ENCODE data around the gene GLG1.
A peak's percentile ranks its signal among the peaks of the same experiment; 100 is the strongest.
"Not testable (repeated sequence)": the region's sequence is repeated elsewhere in the genome, so short reads cannot be mapped to it uniquely, and the experiment has no call there.

GLG1 gene

DNA sequence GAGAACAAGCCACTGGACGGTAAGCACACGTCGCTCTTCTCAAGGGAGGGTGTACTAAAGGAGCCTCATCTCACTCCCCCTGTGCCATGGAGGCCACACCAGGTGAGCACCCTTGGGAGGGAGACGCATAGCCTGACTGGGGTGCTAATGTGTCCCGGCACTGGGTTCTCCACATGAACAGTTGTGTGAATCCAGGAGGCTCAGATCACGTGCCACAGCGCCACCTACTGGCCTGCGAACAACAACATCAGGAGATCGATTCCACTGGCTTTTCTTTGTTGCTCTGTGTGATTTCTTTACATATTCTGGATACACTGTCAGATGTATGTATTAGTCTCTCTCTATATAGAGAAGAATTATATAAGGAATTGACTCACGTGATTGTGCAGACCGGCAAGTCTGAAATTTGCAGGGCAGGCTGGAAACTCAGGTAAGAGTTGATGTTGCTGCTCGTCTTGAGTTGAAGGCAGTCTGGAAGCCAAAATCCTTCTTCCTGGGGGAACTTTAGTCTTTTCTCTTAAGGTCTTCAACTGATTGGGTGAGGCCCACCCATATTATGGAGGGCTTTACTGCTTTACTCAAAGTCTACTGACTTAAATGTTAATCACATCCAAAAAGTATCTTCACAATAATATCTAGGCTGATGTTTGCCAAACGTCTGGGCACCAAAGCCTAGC is 176.7 kb downstream of the GLG1 start:
- peak; percentile 27 for DNase-seq

DNA sequence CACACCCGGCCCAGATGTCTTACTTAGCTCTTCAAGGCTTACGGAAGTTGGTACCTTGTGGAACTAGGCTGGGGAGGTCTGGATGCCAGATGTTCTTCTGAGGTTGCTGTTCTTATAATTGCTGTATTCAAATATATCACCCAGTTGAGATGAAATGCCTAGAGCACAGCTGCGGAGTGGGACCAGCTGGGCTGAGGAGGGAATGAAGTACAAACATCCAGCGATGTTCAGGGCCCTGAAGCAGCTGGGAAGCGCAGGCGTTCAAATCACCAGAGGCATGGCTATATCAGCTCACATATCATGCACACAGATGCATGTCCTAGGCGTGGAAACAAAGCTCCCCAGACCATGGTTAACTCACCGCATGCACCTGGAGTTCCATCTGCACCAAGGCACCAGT is 178.4 kb downstream of the GLG1 start:
- not testable (repeated sequence) for DNase-seq

DNA sequence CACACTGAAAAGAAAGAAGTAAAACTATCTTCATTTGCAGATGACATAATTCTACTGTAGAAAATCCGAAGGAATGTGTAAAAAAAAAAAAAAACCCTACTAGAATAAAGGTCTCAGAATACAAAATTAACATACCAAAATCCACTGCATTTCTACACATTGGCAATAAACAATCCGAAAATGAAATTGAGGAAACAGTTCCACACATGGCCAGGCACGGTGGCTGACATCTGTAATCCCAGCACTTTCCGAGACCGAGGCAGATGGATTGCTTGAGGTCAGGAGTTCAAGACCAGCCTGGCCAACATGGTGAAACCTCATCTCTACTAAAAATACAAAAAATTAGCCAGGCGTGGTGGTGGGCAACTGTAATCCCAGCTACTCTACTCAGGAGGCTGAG is 181.2 kb downstream of the GLG1 start:
- DNase-seq, result not testable (repeated sequence)

DNA sequence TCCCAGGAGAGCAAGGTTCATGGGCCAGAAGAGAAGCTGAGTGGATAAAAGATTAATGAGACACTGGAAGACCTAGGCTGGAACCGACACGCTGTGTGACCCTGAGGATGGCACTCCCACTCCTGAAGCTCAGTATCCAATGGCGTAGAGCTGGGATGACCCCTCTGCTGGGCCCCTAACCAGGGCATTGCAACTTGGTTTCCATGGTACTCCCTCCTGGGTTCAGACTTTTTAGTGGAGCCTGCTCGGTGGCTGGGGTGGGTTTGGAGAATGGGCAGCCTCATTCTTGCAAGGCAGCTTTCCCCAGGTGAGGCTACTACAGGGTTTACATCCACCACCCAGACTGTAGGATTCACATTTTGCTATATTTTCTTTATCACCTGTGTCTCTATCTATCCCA is 183.2 kb downstream of the GLG1 start:
- not testable (repeated sequence) for DNase-seq

DNA sequence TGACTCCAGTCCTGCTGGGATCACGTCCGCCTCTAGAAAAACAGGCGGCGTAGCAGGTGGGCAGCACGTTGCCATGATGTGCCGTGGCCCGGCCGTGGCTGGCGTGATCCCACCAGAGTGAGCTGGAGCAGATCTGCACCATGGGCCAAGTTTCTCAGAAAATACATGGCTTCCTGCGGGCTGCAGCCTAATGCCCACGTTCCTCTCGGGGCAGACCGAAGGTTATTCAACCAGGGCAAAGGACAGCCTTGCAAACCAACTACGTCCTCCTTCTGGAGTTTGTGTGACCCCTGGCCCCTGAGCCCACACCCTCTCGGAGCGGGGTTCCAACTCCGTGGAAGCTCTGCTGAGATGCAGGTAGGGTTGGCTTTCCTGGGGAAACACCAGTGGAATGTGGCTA is 184.8 kb downstream of the GLG1 start:
- DNase-seq, result not testable (repeated sequence)

DNA sequence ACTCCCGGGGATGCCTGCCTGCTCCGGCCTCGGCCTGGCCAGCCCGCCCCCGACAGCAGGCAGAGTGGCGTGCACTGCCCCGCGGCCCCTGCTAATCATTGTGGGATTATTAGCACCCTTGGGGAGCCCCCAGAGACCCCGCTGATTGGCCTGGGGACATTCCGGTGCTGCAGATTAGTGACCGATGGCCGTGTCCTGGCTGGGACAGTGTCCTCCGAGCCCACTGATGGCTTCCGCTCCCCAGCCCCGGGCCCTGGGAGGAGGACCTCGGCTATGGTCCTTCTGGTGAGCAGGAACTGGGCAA is 185.5 kb downstream of the GLG1 start:
- DNase-seq, result not testable (repeated sequence)

DNA sequence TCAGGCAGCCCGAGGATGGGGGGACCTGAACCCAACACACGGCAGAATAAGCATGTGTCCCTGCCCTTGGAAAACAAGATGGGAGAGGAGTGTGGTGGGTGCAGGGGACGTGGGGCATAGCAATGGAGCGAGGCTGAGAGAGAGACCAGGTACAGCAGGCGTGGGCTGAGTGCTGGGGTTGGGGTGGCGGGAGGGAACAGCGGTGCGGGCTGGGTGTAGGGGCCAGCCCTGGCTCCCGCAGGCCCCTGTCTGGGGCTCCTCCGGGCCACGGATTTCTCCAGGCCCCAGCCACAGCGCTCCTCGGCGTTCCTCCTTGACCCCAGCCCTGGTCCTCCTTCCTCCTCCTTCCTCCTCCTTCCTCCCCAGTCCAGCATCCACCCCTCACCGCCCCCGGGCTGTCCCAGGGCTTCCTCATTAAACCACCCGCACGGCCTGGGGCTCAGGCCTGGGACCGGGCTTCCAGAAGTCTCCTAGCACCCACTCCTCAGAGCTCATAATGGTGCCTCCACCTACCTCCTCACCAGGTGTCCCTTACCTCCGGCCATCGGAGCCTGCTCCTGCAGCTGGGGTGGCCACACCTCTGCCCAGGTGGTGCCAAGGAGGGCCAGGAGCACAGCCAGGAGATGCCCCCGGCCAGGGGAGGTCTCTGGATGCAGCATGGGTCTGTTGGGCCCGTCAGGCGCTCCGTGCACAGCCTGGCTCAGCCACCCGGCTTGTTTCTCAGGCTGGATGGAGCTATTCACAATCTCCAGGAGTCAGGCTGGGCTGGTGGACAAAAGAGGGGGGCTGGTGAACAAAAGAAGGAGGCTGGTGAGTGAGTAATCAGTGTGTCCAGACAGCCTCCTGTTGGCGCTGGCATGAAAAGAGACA is 186.1 kb downstream of the GLG1 start, which contains the start of gene CLEC18B:
Gene CLEC18B (minus strand): TSS at position 867 of the 870 bp plus-strand sequence. CDS start 208 bp downstream, at position 659.
- DNase-seq, result not testable (repeated sequence)

DNA sequence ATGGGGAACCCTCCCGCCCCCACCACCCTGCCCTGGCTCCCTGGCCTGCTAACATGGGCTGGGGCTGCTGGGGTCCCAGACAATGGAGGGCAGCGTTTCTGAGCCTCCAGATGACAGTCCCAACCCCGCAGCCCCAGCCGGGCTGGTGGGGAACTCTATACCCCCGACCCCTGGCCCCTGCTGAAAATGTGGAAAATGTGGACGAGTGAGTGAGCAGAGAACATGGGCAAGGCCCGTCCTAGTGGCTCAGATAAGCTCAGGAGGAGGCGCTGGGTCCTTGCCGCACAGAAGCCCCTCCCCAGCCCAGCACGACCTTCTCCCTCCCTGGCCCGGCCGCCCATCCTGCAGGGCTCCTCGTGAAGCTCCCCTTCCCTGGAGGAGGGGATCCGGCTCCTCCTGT is 187.1 kb downstream of the GLG1 start:
- not testable (repeated sequence) for DNase-seq

DNA sequence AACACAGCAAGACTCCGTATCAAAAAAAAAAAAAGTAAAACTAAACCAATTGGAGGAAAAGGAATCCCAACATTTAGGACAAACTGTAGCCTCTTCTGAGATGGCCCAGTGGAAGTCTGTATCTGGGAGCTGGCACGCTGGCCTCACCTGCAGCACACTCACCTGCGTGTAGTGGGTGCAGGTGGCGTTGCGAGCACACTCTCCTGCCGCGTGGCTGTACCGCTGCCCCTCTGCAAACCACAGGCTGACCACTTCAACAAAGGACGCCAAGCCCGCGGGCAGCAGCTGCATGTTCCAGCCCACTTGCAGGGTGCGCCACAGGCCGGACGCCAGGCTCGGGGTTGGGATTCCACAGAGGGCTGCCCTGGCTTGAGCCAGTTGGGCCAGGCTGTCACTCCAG is 189.0 kb downstream of the GLG1 start:
- DNase-seq, result not testable (repeated sequence)

DNA sequence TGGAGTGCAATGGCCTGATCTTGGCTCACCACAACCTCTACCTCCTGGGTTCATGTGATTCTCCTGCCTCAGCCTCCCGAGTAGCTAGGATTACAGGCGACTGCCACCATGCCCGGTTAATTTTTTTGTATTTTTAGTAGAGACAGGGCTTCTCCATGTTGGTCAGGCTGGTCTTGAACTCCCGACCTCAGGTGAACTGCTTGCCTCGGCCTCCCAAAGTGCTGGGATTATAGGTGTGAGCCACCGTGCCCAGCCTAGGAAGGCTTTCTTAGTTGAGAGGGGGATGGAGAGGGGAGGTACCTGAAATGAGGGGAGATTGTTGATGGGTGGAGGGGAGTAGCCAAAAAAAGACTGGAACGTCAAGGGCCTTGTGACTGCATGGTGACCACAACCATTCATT is 193.0 kb downstream of the GLG1 start:
- not testable (repeated sequence) for DNase-seq

DNA sequence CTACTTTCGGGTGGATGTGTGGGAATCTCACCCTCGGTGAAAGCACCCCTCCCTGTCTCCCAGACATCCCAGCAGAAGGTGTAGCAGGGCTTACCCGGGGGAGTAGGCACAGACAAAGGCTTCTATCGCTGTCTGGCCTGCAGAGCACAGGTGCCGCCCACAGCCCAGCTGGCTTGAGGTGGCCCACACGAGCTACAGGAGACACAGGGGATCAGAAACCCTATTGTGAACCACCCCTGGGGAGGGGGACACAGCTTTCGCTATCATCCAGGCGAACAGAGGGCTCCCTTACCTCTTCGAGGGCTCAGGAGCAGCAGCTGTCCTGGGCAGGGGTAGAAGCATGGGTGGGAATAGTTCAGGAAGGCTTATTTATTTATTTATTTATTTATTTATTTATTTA is 193.4 kb downstream of the GLG1 start:
- DNase-seq, result not testable (repeated sequence)

DNA sequence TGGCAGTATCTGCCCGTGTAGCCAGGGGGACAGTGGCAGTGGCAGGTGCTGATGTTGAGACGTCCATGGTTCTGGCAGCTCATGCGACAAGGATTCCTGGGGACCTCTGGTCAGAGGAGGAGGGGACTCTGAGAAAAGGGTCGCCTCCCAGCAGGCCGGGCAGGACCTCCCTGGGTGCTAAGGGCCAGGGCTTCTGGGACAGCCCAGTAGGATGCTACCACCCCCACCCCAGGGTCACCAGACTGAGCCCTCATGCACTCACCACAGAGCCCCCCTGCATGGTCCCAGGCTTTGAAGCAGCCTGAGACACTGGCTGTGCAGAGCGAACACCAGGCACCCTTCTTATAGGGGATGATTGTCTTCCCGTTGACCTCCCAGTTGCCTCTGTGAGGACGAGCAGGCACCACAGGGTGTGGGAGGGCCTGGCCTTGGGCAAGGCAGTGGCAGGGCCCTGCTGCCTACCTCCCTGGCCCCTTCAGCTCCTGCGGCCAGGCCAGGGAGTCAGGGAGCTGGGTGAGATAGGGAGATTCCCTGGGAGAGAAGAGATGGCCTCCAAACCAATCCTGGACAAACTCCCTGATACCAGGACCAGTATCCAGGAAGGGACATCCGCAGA is 194.0 kb downstream of the GLG1 start:
- not testable (repeated sequence) for DNase-seq

DNA sequence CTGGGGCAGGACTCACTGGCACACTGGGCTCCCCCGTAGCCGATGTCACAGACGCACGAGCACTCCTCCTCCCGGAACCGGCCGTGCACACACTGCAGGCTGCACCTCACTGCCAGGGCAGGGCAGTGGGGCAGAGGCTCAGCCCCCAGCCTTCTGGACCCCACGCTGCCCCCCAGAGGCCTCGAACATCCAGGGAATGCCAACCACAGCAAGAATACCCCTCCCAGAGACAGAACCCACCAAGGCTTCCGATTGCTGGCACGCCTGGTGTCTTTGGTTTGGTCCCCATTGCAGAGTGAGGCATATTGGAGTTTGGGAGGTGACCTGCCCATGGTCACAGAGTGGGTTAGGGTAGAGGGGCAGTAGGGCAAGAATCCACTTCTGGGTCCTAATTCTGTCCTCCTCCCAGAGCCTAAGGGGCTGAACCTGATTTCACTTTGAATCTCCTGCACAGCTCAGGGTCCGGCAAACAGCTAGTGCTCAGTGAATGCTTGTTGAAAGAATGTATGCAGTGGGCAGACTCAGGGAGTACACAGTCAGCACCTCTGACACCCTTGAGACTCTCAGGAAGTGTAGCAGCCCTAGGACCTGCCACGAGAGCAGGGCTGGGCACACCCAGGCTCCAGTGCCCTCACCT is 194.7 kb downstream of the GLG1 start:
- not testable (repeated sequence) for DNase-seq

DNA sequence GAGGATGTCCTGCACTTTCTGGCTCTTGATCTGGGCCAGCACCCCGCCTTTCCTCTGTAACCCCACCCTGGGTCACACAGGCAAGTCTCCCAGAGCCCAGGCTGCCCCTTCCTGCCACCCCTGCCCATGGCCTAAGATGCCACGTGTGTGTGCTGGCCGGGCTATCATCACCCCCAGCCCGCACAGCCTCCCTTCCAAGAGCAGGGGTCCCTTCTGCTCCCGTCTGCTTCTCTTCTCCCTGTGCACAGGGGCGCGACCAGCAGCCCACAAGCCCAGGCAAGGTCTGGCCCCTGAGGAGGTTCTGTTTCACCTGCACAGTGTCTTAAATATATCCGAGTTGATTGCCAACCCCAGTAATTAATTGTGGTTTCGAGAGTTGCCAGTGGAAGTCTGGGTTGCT is 195.9 kb downstream of the GLG1 start:
- DNase-seq, result not testable (repeated sequence)

DNA sequence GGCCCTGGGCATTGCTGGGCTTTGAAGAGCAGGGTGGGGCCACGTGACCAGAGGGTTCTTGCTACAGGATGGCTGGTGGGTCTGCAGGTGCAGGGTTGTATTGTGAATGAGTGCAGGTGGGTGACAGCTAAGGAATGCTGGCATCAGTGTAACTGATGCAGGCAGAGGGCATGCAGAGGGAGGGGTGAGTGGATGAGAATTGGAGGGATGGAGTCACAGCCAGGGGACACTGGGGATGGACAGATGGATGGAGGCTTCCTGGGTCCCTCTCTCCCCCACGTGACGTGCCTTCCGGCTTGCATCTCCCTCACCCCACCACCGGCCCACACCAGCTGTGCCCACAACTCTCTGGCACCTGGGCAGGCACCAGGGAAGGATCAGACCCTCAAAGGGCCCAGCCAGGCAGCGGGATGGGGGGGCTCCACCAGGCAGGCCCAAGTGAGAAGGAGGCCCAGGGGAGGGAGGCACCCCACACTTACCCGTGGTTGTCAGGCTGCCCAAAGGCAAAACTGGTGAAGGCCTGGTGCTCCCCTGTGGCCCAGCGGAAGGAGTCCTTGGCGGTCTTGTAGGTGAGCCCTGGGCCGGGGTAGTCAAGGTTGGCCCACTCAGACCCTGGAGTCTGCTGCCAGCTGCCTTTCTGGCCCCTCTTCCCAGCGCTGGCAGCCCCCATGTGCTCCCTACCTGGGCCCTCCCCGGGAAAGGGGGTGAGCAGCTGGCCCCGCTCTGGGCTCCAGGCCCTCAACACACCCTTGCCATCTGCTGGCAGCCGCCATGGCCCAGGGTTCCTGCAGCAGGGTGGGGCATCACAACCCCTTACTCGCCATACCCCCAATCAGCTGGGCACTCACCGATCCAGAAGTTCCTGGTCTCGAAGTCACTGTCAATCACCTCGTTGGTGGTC is 196.6 kb downstream of the GLG1 start:
- DNase-seq, result not testable (repeated sequence)

DNA sequence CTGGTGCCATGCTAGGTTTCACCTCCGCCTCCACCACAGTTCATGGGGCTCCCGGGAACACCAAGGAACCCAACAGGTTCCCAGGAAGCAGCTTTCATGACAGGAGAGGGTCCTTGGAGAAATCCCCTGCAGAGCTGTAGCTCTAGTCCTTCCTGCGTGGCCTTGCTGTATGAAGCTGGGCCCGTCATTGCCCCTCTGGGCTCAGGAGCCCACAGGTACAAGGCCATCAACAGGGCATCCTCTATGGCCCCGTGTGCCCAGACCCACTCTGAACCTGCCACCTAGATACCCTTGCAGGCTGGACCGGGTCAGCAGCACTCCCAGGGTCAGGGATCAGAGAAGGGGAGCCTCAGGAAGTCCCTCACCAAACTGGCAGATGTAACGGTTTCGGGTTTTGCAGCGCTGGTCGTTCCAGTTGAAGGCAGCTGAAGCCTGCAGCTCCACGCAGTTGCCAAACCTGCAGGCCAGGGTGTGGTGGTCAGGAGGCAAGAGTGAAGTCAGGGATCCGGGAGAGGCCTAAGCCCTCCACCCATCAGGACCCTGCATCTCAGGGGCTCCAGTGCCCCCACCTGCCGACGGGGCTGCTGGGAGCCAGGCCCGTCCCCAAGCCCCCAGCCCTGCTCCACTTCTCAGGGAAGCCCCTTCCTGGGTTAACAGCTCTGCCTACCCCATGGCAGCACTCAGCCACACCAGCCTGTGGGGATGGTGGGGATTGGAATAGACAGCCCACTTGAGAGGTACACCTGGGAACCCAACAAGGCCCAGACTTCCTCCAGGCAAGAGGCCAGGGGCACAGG is 197.5 kb downstream of the GLG1 start:
- DNase-seq, result not testable (repeated sequence)

DNA sequence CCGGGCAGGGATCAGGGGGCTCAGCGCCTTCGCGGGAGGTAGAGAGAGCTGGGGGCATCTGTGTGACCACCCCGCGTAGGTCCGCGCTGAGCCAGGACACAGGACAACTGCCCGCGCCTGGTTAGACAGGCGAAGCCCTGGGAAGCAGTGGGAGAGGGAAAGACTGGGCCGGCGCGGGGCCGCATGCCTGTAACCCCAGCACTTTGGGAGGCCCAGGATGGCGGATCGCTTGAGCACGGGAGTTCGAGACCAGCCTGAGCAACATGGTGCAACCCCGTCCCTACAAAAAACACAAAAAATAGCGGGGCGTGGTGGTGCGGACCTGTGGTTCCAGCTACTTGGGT is 199.6 kb downstream of the GLG1 start:
- not testable (repeated sequence) for DNase-seq

DNA sequence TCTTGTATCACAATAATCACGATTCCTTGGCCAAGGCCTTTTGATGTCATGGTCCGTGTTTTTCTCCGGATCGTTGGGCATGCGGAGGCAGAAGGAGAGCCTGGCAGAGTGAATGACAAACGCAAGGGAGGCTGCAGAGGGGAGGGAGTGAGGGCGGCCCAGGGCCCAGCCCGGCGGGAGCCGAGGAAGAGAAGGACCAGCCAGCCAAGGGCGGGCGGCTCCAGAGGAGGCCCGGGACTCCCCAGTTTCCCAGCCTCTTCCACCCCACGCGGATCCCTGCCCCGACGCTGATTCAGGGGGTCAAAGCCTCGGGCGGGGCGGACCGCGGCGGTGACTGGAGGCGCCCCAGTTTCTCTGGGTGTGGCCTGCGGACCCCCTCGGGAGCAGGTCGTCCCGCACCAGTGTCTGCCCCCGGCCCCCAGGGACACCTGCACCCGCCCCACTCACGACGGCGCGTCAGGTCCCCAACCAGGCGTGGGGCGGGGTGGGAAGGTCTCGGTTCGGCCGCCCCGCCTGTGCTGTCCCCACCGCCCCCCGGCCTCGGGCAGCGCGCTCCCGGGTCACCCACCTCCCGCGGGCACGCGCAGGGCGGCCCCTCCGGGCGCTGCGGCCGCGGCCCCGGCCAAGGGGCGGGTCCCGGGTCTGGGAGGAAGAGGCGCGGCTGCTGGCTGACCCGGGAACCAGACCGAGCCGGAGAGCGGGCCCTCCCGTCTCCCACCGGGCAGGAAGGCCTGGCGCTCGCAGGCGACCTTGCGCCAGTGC is 200.1 kb downstream of the GLG1 start:
- DNase-seq, result not testable (repeated sequence)

DNA sequence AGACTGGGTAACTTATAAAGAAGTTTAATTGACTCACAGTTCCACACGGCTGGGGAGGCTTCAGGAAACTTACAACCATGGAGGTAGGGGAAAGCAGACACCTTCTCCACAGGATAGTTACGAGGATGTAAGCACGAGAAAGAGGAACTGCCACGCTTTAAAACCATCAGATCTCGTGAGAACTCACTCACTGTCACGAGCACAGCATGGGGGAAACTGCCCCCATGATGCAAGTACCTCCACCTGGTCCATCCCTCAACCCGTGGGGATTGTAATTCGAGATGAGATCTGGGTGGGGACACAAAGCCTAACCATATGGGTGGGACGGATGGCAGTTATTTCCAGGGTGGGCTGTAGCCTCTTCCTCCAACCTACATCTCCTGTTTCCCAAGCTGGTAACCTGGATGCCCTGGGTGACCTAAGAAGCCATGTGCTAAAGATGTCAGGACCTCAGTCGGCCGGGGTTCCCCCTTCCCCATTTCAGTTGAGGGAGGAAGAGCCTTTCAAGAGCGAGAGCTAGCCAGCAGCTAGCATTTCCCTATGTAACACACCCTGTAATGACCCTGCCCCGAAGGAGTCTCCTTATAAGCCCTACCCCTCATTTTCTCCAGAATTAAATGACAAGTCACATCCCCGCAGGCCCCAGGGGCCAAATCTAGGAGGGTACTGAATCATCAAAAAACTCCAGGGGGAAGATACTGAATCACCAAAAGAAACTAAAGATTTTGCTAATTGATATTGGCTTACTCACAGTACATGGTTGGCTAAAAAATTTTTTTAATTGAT is 202.6 kb downstream of the GLG1 start:
- DNase-seq, result not testable (repeated sequence)

DNA sequence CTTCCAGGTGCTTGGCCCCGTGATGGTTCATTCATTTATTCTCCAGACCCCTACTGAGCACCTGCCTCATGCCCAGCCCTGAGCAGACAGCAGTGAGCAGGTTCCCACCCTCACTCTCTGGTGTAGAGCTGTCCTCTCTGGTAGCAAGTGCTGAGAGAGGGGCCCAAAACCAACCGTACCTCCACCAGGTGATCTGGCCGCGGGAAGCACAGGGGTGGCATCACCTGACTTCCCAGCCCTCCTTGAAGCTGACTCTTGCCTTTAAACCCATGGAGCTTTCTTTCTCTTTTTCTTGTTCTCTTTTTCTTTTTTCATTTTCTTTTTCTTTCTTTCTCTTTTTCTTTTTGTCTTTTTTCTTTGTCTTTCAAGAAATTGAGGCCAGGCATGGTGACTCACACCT is 206.7 kb downstream of the GLG1 start:
- not testable (repeated sequence) for DNase-seq

Measured in midbrain (tissue), 1 donor.